GM12892 (cell line): ENCODE results near the gene ASTN2.

Source experiments
- POLR2A ChIP-seq: IDR thresholded peaks from 2 replicates; pipeline ENCODE4 v1.6.1; 2011; ENCODE audit warnings: low read depth, low read length, control low read depth
- POLR2AphosphoS5 ChIP-seq: IDR thresholded peaks from 2 replicates; pipeline ENCODE4 v1.6.1; 2011; ENCODE audit warnings: low read depth, low read length, control low read depth
- TAF1 ChIP-seq: IDR thresholded peaks from 2 replicates; pipeline ENCODE4 v1.6.1; 2011; ENCODE audit warnings: low read depth, mild to moderate bottlenecking, control low read depth, low read length, borderline replicate concordance

- TF ChIP-seq POLR2A (no peak), POLR2AphosphoS5 (no peak), TAF1 (no peak)
These were observed 553.5 kb downstream of the ASTN2 start for GRCh38 chr9:116861321-116861720.
